Spleen (tissue), 7 donors: ENCODE data around the gene EPB41L4B.

Experiments used
- POLR2AphosphoS5 ChIP-seq, 3 donors: sonication (generic); formaldehyde crosslinking; IDR thresholded peaks; one replicate each; pipeline ENCODE4 v1.5.1; 2017; ENCODE audit warnings: antibody characterized with exemption in 3 of 3
- TF ChIP-seq, protein P1 (sequence below), 11 experiments: fragments of 200-600 bp in 7 of 11; fragments of 450-650 bp in 4 of 11; sonication (generic) in 4 of 11; IDR thresholded peaks in 8 of 11; conservative IDR thresholded peaks in 3 of 11; 1 replicate in 7 of 11; 2 replicates in 4 of 11; pipeline versions ENCODE4 v1.4.0 to v1.8.0; 2016 to 2021; ENCODE audit warnings: antibody characterized with exemption in 11 of 11, inconsistent platforms in 4 of 11, mild to moderate bottlenecking in 1 of 11
- donor health status: DM: no; HTN: no; CAD: no; lungs with moderate emphysema.
- donor health status: DM: no; HTN: no; CAD: no.
- donor health status: DM: no; HTN: no; CAD: no.

DNA sequence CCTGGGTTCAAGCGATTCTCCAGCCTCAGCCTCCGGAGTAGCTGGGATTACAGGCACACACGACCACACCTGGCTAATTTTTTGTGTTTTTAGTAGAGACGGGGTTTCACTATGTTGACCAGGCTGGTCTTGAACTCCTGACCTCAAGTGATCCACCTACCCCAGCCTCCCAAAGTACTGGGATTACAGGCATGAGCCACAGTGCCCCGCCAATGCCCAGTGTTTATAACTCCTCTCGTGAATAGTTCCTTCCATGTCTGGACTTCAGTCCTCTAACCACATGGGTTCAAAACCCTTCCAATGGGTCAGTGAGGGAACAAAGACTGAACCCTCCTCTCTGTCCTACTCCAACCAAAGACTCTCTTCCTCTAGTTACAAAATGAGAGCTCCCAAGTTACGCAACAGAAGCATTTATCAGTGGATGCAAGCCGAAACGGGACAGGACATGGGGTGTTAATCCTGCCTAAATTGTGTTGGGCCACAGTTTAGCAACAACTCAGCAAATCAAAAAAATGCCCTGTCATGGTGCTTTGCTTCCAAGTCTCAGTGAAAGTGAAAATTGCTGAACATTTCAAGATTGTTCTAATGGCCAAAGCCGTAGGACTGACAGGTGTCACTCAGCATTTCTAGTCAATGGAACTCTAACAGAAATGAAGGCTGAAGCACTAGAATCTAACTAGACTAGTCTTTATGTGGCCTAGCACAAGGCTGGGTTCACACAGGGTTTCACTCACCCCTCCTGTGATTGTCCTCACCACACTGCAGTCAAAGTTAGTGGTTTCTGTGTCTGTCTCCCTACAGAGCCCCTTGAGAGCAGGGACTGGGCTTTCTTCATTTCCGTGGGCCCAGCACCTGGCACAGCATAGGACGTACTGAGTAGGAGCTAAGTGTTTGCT lies 197.9 kb downstream of the EPB41L4B start:
- TF ChIP-seq, protein P1, sequence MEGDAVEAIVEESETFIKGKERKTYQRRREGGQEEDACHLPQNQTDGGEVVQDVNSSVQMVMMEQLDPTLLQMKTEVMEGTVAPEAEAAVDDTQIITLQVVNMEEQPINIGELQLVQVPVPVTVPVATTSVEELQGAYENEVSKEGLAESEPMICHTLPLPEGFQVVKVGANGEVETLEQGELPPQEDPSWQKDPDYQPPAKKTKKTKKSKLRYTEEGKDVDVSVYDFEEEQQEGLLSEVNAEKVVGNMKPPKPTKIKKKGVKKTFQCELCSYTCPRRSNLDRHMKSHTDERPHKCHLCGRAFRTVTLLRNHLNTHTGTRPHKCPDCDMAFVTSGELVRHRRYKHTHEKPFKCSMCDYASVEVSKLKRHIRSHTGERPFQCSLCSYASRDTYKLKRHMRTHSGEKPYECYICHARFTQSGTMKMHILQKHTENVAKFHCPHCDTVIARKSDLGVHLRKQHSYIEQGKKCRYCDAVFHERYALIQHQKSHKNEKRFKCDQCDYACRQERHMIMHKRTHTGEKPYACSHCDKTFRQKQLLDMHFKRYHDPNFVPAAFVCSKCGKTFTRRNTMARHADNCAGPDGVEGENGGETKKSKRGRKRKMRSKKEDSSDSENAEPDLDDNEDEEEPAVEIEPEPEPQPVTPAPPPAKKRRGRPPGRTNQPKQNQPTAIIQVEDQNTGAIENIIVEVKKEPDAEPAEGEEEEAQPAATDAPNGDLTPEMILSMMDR (IDR thresholded peaks at IDR 0.05 in 8 of 11, conservative IDR thresholded peaks at IDR 0.05 in 3 of 11): no peak
- TF ChIP-seq POLR2AphosphoS5 (IDR thresholded peaks at IDR 0.05): no peak
